DMS 273 (cell line): Measurements from ENCODE around the gene BCL2L13.
A peak's percentile ranks its signal among the peaks of the same experiment; 100 is the strongest.
"Not testable (repeated sequence)": the region's sequence is repeated elsewhere in the genome, so short reads cannot be mapped to it uniquely, and the experiment has no call there.

Experiments used
- DNase-seq: peaks from one replicate; lab custom pipeline; 2025; ENCODE audit not compliant: unreplicated experiment; lab: John Stamatoyannopoulos, UW

The BCL2L13 gene

GRCh38 chr22:17634696-17635095 is 3.9 kb upstream of the BCL2L13 start:
- no peak for DNase-seq

GRCh38 chr22:17636850-17637249 is 1.7 kb upstream of the BCL2L13 start:
- not testable (repeated sequence) for DNase-seq

DNA sequence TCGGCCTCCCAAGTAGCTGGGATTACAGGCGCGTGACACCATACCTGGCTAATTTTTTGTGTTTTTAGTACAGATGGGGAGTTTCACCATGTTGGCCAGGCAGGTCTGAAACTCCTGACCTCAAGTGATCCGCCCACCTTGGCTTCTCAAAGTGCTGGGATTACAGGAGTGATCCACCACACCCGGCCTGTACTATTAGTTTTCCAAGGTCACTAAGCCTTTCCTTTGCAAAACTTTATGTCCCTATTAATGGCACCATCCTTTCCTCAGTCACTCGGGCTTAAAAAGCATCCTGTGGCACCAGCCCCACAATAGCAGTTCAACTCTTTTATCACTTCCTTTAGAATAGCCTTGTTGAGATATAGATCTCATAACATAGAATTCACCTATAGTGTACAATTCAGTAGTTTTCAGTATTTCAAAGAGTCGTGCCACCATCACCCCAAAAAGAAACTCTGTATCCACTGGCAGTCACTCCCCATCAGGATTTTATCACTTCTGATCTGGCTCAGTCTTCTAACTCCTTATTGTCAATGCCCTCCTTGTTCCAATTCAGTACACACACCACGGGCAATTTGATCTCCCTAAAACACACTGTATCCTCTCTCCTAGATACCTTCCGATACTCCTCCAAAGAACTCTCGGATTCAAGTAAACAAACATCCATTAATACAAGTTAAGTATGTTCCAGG is 921 bp upstream of the BCL2L13 start:
- no peak for DNase-seq

GRCh38 chr22:17638182-17638431 is 450 bp upstream of the BCL2L13 start:
- peak; percentile 91 for DNase-seq

DNA sequence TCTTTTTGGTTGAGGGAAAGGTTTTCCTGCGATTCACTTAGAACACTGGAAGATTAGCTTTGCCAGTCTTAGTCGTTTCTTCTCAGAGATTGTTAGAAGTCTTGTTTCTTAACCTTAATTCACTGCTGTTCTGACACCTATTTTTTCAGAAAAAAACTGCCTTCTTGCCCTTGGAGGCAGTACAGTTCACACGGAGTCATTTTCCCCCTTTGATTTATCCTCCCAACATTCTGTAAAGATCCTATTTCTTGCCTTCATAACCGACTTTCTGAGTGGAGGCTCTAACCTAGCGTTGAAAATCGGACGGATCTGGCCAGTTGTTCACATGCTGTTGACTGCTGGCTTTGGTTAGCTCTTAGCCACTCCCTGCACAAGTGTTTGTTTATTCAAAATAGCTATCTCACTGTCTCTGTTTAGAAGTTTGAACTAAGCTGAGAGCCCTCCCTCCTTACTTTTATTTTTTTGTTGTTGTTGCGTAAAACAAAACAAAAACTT is 737 bp downstream of the BCL2L13 start:
- peak; percentile 57 for DNase-seq

DNA sequence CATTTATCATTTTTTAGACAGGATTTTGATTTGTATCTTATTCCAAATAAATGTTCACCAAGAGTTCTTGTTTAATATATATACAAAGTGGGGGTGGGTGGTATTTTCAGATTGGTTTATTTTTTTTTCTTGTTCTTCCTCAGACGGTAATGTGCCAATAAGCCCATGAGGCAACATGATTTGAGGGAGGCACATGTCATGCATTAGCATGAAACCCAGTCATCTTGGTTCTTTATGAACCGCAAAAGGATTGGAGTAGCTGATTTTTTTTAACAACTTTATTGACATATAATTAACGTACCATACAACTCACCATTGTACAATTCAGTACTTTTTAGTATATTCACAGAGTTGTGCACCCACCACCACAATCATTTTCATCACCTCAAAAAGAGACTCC is 2.7 kb downstream of the BCL2L13 start:
- DNase-seq, result no peak

- DNase-seq, result not testable (repeated sequence)
Measured at GRCh38 chr22:17642357-17642756, 3.8 kb downstream of the BCL2L13 start.

DNA sequence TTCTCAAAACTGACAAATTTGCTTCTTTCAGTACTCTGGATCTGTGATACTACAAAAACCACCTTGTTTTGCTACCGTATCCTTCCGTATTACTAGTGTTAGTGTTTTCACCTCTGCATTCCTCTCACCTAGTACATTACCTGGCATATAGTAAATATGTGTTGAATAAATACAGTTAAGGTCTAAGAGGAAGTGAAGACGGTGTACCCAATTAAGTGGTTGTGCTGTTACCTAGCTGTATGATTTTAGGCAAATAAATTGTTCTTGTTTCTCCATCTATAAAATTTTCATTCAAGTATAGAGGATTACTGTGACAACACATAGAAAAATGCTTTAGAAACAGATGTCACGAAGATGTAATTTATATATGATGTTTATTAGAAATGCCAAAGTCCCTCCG is 8.9 kb downstream of the BCL2L13 start:
- no peak for DNase-seq

DNA sequence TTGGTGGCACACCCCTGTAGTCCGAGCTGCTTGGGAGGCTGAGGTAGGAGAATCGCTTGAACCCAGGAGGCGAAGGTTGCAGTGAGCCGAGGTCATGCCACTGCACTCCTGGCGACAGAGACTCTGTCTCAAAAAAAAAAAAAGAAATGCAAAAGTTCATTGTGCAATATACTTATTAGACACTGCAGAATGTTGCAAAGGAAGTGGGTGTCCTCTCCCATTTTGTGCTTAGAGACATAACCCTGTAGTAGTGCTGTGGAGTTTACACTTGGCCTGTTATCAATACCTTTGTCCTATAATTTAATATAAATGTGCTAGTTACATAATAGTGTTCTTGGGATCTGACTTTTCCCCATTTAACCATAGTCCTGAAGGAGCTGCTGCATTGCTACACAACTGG is 9.4 kb downstream of the BCL2L13 start:
- DNase-seq, result no peak

DNA sequence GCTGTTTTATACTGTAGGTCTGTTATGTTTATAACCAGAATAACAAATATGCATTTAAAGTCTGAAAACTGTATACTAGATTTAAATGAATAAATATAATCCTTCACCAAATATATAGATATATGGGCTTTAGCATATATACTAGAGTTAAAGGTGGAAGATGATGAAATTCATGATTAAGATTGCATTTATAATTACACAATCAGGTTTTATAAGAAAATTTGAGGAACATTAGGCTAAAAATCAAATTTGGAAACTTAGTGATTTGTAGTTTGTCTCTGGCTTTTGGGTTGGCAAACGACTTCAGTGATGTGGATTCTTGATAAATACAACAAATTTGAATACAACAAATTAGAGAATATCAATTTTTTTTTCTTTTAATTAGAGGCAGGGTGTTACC is 10.0 kb downstream of the BCL2L13 start:
- DNase-seq, result no peak

DNA sequence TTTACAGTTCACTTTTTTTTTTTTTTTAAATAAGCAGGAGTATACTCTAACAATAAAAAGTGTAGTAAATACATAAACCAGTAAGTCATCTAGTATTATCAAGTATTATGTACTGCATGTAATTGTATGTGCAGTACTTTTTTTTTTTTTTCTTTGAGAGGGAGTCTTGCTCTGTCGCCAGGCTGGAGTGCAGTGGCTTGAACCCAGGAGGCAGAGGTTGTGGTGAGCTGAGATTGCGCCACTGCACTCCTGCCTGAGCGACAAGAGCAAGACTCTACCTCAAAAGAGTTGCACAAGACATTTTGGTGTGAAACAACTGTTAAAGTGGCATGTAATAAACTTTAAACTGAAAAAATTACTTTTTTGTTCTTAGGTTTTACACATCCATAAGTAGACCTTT is 16.7 kb downstream of the BCL2L13 start:
- DNase-seq, result no peak

- DNase-seq, result no peak
Measured at GRCh38 chr22:17656870-17657395, 18.4 kb downstream of the BCL2L13 start.

DNA sequence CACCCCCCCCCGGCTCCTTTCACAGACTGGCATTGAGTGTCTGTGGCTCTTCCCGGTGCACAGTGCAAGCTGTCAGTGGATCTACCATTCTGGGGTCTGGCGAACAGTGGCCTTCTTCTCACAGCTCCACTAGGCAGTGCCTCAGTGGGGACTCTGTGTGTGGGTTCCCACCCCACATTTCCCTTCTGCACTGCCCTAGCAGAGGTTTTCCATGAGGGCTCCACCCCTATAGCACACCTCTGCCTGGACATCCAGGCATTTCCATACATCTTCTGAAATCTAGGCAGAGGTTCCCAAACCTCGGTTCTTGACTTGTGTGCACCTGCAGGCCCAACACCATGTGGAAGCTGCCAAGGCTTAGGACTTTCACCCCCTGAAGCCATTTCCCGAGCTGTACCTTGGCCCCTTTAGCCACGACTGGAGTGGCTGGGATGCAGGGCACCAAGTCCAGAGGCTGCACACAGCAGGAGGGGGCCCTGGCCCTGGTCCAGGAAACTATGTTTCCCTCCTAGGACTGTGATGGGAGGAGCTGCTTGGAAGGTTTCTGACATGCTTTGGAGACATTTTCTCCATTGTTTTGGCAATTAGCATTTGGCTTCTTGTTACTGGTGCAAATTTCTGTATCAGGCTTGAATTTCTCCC is 26.0 kb downstream of the BCL2L13 start:
- DNase-seq, result no peak

GRCh38 chr22:17665248-17665647 is 26.7 kb downstream of the BCL2L13 start:
- DNase-seq, result no peak

DNA sequence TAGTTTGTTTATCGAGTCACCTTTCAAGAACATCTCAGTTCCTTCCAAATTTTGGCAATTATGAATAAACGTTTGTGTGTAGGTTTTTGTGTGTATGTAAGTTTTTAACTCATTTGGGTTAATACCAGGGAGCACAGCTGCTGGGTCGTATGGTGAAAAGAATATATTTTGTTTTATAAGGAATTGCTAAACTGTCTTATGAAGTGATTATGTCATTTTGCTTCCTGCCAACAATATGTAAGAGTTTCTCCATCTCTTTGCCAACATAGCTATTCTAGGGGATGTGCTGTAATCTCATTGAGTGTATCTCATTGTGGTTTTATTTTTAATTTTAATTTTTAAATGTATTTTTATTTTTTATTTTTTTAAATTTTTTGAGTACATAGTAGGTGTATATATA is 27.3 kb downstream of the BCL2L13 start:
- no peak for DNase-seq

GRCh38 chr22:17671521-17672092 is 33.0 kb downstream of the BCL2L13 start:
- DNase-seq, result not testable (repeated sequence)

GRCh38 chr22:17672417-17672991 is 33.9 kb downstream of the BCL2L13 start:
- no peak for DNase-seq

- no peak for DNase-seq
Measured at GRCh38 chr22:17674152-17674551, 35.6 kb downstream of the BCL2L13 start.

DNA sequence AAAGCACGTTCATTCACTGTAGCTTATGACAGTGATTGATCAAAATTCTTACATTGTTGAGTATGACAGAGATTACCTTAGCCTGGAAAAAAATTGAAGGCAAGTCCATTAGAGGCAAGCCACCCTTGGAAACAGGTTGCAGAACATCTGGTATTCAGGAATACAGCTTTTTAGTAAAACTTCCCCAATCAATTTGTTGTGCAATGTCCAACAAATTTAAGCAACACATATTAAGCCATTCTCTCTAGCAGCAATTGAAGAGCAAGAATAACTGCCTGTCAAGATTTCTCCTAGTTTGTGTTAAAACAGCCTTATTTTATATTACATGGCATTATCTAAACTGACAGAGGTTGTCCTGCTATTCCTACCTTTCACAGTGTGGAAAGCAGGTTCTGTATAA is 37.0 kb downstream of the BCL2L13 start:
- DNase-seq, result no peak

- no peak for DNase-seq
Measured at GRCh38 chr22:17678817-17679385, 40.3 kb downstream of the BCL2L13 start.

GRCh38 chr22:17684245-17684644 is 45.7 kb downstream of the BCL2L13 start:
- no peak for DNase-seq

DNA sequence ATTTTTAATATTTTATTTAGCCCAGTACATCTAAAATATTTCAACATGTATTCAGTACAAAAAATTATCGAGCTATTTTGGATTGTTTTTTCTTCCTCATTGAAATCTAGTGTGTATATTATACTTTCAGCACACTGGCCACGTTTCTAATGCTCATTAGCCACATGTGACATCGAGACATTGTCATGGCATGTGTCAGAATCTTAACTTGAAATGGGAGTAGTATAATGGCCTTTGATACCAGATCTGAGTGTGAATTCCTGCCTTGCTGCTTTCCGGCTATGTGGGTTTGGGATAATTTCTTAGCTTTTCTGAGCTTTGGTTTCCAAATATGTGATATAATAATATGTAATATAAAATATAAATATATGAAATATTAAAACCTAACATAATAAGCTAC is 54.3 kb downstream of the BCL2L13 start:
- no peak for DNase-seq
